Right lobe of liver (tissue), 6 donors: ENCODE data around the gene PDK3. TPM values are rescaled to one million over a fixed set of nuclear protein-coding genes. Genes with fewer than 3 reads are reported as not detected.
A peak's percentile ranks its signal among the peaks of the same experiment; 100 is the strongest.

Source experiments
- ATAC-seq, 4 donors: fragments of 200-7000 bp; cut with Tn5 transposase; one replicate each; pipeline ENCODE4 v1.9.1; 2020; ENCODE audit warnings: mild to moderate bottlenecking in 4 of 4, moderate library complexity in 4 of 4
- DNase-seq, 3 donors: peaks; one replicate each; pipeline ENCODE4 v3.0.0-alpha.2; 2020
- H3K27ac ChIP-seq, 3 donors: fragments of 200-600 bp; one replicate each; pipeline ENCODE4 v1.8.0; 2022
- H3K27me3 ChIP-seq, 2 donors: fragments of 200-600 bp; one replicate each; pipeline ENCODE4 v1.8.0; 2022
- H3K36me3 ChIP-seq, 4 donors: fragments of 200-600 bp; sonication (generic) in 1 of 4; one replicate each; pipeline versions ENCODE4 v1.5.1 to v1.8.0; 2017 to 2022; ENCODE audit warnings: control low read depth in 1 of 4
- H3K4me1 ChIP-seq, 4 donors: fragments of 200-600 bp; sonication (generic) in 1 of 4; one replicate each; pipeline versions ENCODE4 v1.5.1 to v1.8.0; 2017 to 2022; ENCODE audit warnings: control low read depth in 1 of 4
- H3K4me3 ChIP-seq, 3 donors: fragments of 200-600 bp; one replicate each; pipeline ENCODE4 v1.8.0; 2022
- H3K9me3 ChIP-seq, 4 donors: fragments of 200-600 bp; sonication (generic) in 1 of 4; one replicate each; pipeline versions ENCODE4 v1.5.1 to v1.8.0; 2017 to 2022; ENCODE audit warnings: control low read depth in 1 of 4
- CTCF ChIP-seq, 4 donors: fragments of 200-600 bp in 3 of 4; fragments of 450-650 bp in 1 of 4; IDR thresholded peaks; one replicate each; pipeline versions ENCODE4 v1.5.1 to v1.8.0; 2016 to 2022; ENCODE audit warnings: antibody characterized with exemption in 4 of 4, mild to moderate bottlenecking in 2 of 4
- POLR2A ChIP-seq: fragments of 450-650 bp; IDR thresholded peaks from one replicate; pipeline ENCODE4 v1.6.1; 2017; ENCODE audit warnings: antibody characterized with exemption, mild to moderate bottlenecking
- WGBS: methylation state at CpG from one replicate; pipeline ENCODE4 v1.1.6; 2018; ENCODE audit warnings: low coverage, low lambda C conversion rate; ENCODE audit not compliant: insufficient coverage; ENCODE audit errors: missing lambda C conversion rate; 5-methylcytosine and 5-hydroxymethylcytosine counted together
- intact Hi-C, 2 donors: fragments of 100-400 bp; cut with DNase I; formaldehyde crosslinking; loops; one replicate each; pipeline versions ENCODE4 v1.11.2 to v1.14.1; 2022
- total RNA-seq, 6 experiments: library from RNA; depleted of rRNA in 2 of 6; stranded (reverse); fragments of >200 nt in 2 of 6; fragmentation: NEBNext Ultra II Directional in 3 of 6; extraction: Animal tissue kit (Norgen Biotek cat#: 25700) in 3 of 6; gene quantifications; one replicate each; pipeline versions ENCODE4 v1.1.0 to v1.2.4, GENCODE V29; 2016 to 2023
- donor health status: DM: no; HTN: yes; CAD: no.
- donor health status: DM: no; HTN: no; CAD: no.
- donor health status: DM: no; HTN: no; CAD: no.
- donor health status: DM: no; HTN: yes; CAD: no.
- donor health status: DM: no; HTN: yes; CAD: no.

The PDK3 gene
- total RNA-seq, 6 experiments from 2014 or later, result 8.6 to 17.5 (median 11.3) TPM

- no peaks in the 10 kb centered on the region for H3K27me3 ChIP-seq
- intact Hi-C loops, result no loop called here
- H3K9me3 ChIP-seq, result no peaks in the 10 kb centered on the region
- no peak overlapping the region for H3K4me3 ChIP-seq
- no peaks in the 10 kb centered on the region for H3K36me3 ChIP-seq
- DNase-seq, result no peak
- no peak overlapping the region for H3K27ac ChIP-seq
- no peak for ATAC-seq
- WGBS, result 57% methylated on average over 2 of the region's 2 CpGs
- TF ChIP-seq POLR2A (no peak), CTCF (IDR thresholded peaks at IDR 0.05) (no peak)
- no peaks in the 10 kb centered on the region for H3K4me1 ChIP-seq
Observed at GRCh38 chrX:24526616-24527015, 61.5 kb downstream of the PDK3 start.

GRCh38 chrX:24528605-24529004 is 63.5 kb downstream of the PDK3 start:
- Histone ChIP-seq H3K4me1 (no peaks in the 10 kb centered on the region), H3K4me3 (no peak overlapping the region), H3K36me3 (no peaks in the 10 kb centered on the region), H3K27me3 (no peaks in the 10 kb centered on the region), H3K9me3 (no peaks in the 10 kb centered on the region), H3K27ac (no peak overlapping the region)
- ATAC-seq (no peak), DNase-seq (no peak)
- intact Hi-C loops, result no loop called here
- TF ChIP-seq POLR2A, result no peak
- no peak for TF ChIP-seq CTCF (IDR thresholded peaks at IDR 0.05)
- WGBS, result 43% methylated on average over 1 of the region's 1 CpG

GRCh38 chrX:24536551-24536950 is 71.5 kb downstream of the PDK3 start:
- H3K27ac ChIP-seq, result no peak overlapping the region
- H3K9me3 ChIP-seq, result no peaks in the 10 kb centered on the region
- no peak for ATAC-seq
- intact Hi-C loops, result no loop called here
- DNase-seq, result no peak
- no peaks in the 10 kb centered on the region for H3K36me3 ChIP-seq
- peaks cover 0 to 9% of the 10 kb centered on the region in 2 donors for H3K27me3 ChIP-seq
- TF ChIP-seq CTCF (IDR thresholded peaks at IDR 0.05) (no peak), POLR2A (no peak)
- H3K4me1 ChIP-seq, result no peaks in the 10 kb centered on the region
- H3K4me3 ChIP-seq, result no peak overlapping the region

GRCh38 chrX:24542756-24543155 is 77.7 kb downstream of the PDK3 start:
- DNase-seq, result no peak
- peak in 3 of 4 donors; percentile 50 to 62 (median 59) for ATAC-seq
- no peak overlapping the region for H3K4me3 ChIP-seq
- TF ChIP-seq CTCF (IDR thresholded peaks at IDR 0.05) (no peak), POLR2A (no peak)
- no peaks in the 10 kb centered on the region for H3K36me3 ChIP-seq
- intact Hi-C loops, result no loop called here
- H3K4me1 ChIP-seq, result no peaks in the 10 kb centered on the region
- no peaks in the 10 kb centered on the region for H3K27me3 ChIP-seq
- no peak overlapping the region for H3K27ac ChIP-seq
- H3K9me3 ChIP-seq, result no peaks in the 10 kb centered on the region
- WGBS, result 58% methylated on average over 4 of the region's 4 CpGs

- Histone ChIP-seq H3K4me3 (no peak overlapping the region), H3K9me3 (no peaks in the 10 kb centered on the region), H3K36me3 (no peaks in the 10 kb centered on the region), H3K4me1 (no peaks in the 10 kb centered on the region), H3K27ac (no peak overlapping the region), H3K27me3 (no peaks in the 10 kb centered on the region)
- TF ChIP-seq POLR2A, result no peak
- no peak for TF ChIP-seq CTCF (IDR thresholded peaks at IDR 0.05)
- DNase-seq (no peak), ATAC-seq (no peak)
- intact Hi-C loops, result no loop called here
- 61% methylated on average over 1 of the region's 1 CpG for WGBS
Observed at GRCh38 chrX:24547961-24548360, 82.9 kb downstream of the PDK3 start.
